GM18502 (cell line): Measurements from ENCODE around the gene RPS6KB1.
"Not testable (repeated sequence)": the region's sequence is repeated elsewhere in the genome, so short reads cannot be mapped to it uniquely, and the experiment has no call there.

ENCODE experiments used
- ATAC-seq: cut with Tn5 transposase; IDR thresholded peaks from one replicate; pipeline ENCODE4 v1.9.1; 2021; ENCODE audit warnings: mild to moderate bottlenecking; ENCODE audit not compliant: unreplicated experiment, poor library complexity

The RPS6KB1 gene

DNA sequence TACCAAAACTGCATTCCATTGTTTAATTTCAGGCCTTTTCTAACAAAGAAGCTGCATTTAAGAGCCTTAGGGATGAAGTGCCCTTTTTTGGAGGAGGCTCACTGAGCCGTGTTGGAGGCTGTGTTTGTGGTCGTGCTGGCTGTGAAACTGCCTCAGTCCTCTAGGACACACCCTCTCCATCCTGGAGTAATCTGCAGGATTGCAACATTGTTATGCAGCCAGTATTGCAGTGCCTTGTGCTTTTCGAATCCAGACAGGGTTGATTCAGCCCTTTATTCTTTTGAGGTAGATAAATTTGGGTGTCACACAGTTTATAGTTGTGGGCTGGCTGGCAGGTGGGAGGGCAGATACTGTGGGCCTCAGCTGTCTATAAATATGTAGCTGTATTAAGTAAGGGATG is 37.8 kb downstream of the RPS6KB1 start:
- not testable (repeated sequence) for ATAC-seq

DNA sequence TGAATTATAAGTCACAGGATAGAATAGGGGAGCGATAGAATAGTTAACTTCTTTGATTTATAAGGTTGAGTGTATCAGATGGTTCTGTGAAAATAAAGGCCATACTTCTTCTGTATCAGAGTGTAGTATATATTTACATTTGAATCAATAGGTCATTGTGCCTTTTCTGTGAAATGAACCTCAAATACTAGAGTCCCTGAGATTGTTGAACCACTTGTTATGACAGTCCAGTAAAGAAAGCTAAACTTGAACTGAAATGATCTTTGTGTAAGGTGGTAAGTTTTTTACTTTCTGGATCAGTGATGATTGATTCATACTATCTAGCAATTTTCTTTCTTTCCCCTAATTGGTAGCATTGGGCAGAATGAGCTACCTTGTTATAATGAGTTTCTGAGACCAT is 40.4 kb downstream of the RPS6KB1 start:
- ATAC-seq, result not testable (repeated sequence)

DNA sequence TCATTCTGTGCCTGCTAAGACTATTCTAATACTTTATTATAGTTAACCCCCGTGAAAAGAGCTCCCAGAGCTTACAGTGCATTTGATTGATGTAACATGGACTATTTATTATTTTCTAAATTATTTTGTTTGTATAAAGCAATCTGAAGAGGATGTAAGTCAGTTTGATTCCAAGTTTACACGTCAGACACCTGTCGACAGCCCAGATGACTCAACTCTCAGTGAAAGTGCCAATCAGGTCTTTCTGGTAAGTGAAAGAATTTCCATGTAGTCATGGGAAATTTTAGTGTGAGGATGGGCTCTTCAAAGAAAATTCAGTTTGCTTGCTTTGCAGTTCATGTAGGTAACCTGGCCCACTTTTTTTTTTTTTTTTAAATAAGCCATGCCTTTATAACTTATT is 47.8 kb downstream of the RPS6KB1 start:
- ATAC-seq, result not testable (repeated sequence)

DNA sequence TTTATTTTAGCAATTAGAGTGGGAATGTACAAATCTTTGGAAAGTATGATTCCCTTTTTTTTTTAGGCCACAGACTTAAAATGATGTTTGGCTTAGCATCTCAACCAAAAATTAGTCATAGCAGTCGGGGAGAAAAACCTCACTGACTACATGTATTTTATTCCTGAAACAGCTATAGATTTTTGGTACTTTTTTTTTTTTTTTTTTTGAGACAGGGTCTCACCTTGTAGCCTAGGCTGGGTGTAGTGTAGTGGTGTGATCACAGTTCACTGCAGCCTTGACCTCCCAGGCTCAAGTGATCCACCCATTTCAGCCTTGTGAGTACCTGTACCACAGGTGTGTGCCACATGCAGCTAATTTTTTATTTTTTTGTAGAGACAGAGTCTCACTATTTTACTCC is 48.2 kb downstream of the RPS6KB1 start:
- no peak for ATAC-seq

DNA sequence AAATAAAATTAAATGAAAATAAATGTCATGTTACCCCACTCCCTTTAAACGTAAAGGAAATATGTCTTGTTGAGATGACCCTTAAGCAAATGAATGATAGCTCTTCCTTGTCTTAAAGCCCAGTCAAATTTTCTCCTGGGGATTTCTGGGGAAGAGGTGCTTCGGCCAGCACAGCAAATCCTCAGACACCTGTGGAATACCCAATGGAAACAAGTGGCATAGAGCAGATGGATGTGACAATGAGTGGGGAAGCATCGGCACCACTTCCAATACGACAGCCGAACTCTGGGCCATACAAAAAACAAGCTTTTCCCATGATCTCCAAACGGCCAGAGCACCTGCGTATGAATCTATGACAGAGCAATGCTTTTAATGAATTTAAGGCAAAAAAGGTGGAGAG is 53.5 kb downstream of the RPS6KB1 start:
- ATAC-seq, result not testable (repeated sequence)

DNA sequence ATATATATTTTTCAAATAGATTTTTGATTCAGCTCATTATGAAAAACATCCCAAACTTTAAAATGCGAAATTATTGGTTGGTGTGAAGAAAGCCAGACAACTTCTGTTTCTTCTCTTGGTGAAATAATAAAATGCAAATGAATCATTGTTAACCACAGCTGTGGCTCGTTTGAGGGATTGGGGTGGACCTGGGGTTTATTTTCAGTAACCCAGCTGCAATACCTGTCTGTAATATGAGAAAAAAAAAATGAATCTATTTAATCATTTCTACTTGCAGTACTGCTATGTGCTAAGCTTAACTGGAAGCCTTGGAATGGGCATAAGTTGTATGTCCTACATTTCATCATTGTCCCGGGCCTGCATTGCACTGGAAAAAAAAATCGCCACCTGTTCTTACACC is 54.4 kb downstream of the RPS6KB1 start:
- not testable (repeated sequence) for ATAC-seq

DNA sequence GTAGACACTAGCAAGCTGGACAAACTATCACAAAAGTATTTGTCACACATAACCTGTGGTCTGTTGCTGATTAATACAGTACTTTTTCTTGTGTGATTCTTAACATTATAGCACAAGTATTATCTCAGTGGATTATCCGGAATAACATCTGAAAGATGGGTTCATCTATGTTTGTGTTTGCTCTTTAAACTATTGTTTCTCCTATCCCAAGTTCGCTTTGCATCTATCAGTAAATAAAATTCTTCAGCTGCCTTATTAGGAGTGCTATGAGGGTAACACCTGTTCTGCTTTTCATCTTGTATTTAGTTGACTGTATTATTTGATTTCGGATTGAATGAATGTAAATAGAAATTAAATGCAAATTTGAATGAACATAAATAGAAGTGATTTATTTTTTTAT is 57.1 kb downstream of the RPS6KB1 start:
- no peak for ATAC-seq

DNA sequence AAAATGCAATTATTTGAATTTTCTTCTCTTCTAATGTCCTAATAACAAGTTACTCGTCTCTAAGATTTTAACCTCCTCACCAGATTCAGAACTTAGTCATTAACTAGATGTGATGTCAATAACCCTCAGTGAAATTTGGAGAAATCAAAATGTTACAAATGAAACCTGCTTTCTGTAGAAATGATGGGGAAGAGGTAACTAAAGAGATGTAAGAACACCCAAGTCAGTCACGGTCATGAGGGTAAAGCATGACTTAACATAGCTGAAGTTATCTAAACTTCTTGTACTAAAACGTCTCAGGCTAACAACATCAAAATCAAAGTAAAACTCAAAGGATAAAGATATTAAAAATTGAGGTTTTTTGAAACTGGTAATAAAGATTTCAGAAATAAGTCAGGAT is 61.9 kb downstream of the RPS6KB1 start:
- no peak for ATAC-seq

DNA sequence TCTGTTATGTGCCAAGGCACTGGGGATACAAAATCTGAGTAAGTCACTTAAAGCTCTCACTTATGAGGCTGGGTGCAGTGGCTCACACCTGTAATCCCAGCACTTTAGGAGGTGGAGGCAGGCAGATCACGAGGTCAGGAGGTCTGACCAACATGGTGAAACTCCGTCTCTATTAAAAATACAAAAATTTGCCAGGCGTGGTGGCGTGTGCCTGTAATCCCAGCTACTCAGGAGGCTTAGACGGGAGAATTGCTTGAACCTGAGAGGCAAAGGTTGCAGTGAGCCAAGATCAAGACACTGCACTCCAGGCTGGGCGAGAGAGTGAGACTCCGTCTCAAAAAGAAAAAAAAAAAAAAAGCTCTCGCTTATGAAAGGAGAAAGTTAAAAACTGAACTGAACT is 66.7 kb downstream of the RPS6KB1 start:
- not testable (repeated sequence) for ATAC-seq

DNA sequence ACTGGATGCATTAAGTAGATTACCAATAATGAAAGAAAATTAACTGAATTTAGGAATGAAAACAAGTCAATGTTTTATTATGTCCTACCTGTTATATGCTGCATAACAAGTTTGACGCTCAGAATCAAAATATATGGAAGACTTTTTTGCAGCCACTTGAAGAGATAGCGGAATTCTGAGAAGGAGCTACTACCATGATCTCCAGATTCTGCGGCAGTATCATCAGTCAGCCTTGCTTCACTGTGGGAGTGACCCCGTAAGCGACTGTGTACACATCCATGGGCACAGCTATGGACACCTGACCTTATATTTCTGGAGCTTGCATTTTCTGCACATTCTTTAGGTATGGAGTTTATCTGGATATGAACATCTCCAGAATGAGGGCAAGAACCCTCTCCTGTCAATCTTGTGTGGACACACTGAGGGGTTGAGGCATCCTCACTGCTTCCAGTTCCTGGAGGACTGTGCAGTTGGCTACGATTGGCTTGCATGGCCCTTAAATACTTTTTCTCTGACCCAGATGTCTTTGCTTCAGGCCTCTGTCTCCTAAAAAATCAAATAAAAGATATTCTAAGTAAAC is 69.9 kb downstream of the RPS6KB1 start:
- no peak for ATAC-seq

DNA sequence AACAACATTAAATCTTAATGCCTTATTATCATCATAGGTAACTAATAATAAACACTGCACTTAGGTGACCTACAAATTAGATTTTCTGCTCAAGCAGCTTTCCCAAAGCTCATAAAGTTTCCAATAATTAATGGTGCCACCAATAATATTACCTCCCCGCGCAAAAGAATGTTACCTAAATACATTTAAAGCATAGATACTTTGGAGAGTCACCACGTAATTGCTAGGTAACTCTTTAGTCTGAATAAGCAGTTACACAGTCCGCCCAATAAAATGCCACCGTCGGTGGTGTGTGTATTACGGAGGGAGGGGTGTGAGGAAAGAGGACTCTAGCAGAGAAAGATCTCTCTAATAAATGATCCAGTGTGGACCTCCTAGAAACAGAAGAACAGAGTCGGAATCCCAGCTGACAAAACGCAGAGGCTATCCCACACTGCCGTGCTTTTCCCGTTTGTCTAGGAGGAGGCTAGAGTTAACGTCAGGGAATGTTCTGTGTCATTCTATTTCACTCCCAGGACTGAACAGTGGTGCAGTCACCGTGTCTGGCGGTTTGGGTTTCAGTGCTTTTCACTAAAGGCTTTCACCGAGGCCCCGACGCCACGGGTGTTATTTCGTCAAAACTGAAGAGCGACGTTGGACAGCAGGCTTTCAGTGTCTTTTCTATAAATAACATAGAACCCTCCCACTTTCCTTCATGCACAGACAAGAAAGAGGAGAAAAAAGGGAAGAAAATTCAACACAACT is 71.0 kb downstream of the RPS6KB1 start:
- peak; percentile 45 for ATAC-seq

DNA sequence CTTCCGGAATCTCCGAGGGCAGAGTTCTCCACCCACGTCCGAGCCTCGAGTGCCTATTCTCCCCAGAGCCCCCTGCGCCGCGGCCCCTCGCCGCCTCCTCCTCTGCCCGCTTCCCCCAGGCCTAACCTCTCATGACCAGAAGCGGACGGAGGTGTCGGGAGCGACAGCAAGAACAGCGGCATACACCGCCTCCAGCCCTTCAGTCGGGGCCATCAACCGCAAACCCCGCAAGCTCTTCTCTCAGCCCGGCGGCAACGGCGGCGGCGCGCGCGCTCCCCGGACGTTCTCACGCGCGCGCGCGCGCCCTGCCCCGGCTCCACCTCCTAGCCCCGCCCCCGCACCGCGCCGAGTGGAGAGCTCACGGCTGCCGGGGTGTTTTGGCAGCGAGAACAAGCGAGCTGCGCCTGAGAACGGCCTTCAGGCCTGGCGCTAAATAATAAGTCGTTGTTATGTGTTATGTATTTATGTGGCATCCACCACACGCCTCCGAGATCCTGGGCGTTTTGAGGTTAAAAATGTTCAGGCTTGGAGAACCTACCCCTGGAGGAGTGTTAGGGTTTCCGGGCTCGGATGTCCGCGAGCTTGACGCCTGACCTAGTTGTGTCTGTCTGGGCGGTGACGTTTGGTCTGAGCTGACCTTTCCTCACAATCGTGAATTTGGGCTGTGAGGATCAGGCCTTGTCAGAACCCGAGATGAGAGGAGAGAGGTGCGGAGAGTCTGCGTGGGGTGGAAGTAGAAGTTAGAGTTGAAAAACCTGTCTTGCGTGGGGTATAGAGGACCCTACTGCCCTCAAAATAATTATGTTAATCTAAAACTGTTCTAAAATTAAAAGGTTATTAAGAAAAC is 71.8 kb downstream of the RPS6KB1 start, which contains the start of gene RNFT1:
TSS of gene RNFT1 (minus strand) at position 259 of the 847 bp plus-strand sequence. CDS start at position 182, 77 bp downstream.
- peak; percentile 77 for ATAC-seq

DNA sequence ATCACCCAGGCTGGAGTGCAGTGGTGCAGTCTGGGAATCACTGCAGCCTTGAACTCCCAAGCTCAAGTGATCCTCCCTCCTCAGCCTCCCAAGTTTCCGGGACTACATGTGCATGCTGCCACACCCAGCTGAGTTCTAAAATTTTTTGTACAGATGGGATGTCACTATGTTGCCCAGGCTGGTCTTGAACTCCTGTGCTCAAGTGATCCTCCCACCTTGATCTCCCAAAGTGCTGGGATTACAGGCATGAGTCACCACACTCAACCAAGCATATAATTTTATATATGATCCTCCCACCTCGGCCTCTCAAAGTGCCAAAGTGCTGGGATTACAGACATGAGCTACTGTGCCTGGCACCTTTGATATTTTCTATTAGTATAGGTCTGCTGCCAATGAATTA is 78.8 kb downstream of the RPS6KB1 start:
- ATAC-seq, result not testable (repeated sequence)

DNA sequence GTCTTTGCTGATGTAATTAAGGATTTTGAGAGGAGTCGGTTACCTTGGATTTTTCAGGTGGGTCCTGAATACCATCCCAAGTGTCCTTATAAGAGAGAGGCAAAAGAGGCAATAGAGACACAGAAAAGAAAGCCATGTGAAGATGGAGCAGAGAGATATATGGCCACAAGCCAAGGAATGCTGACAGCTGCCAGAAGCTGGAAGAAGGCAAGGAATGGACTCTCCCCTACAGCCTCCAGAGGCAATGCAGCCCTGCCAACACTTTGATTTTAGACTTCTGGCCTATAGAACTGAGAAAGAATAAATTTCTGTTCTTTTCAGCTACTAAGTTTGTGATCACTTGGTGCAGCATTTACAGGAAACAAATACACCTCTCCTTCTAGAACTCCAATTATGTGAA is 79.9 kb downstream of the RPS6KB1 start:
- no peak for ATAC-seq

DNA sequence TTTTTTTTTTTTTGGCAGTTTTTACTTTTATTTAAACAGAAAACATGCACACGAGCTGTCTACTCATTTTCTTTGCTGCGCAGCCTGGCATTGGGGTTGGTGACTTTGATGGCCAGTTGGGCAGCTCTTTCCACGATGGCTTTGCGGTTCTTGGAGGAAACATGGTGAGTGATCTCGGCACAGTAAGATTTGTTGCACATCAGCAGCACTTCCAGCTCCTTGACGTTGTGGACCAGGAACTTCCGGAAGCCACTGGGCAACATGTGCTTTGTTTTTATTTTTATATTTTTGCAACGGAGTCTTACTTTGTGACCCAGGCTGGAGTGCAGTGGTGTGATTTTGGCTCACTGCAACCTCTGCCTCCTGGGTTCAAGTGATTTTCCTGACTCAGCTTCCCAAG is 80.6 kb downstream of the RPS6KB1 start:
- not testable (repeated sequence) for ATAC-seq

DNA sequence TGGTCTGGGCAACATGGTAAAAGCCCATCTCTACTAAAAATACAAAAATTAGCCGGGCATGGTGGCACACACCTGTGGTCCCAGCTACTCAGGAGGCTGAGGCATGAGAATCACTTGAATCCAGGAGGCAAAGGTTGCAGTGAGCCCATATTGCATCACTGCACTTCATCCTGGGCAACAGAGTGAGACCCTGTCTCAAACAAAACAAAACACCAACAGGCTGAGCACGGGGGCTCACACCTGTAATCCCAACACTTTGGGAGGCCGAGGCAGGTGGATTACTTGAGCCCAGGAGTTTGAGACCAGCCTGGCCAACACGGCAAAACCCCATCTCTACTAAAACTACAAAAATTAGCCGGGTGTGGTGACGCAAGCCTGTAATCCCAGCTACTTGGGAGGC is 82.2 kb downstream of the RPS6KB1 start:
- not testable (repeated sequence) for ATAC-seq

DNA sequence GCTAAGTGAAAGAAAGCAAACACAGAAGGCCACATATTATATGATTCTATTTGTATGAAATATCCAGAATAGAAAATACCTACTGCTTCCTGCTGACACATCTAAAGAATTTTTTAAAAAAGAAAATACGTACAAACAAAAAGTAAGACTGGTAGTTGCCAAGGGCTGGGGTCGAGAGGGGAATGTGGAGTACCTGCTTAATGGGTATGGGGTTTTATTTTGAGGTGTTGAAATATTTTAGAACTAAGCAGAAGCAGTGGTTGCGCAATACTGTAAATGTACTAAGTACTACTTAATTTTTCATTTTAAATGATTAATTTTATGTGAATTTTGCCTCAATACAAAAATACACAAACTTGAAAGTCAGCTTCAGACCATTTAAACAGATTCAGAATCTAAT is 103.7 kb downstream of the RPS6KB1 start:
- ATAC-seq, result not testable (repeated sequence)
